GM10248 (cell line): Measurements from ENCODE around the gene CNTNAP2.

Experiments
- CTCF ChIA-PET: fragments of 300-600 bp; sonication (Branson Sonifier 250); formaldehyde crosslinking; extraction: SDS; loops from one replicate; lab custom pipeline; 2021; ENCODE audit warnings: antibody characterized with exemption; lab: Yijun Ruan, JAX
- POLR2A ChIA-PET: fragments of 350-650 bp; sonication (Branson Sonifier 250); formaldehyde crosslinking; extraction: SDS; loops from one replicate; lab custom pipeline; 2020; ENCODE audit warnings: antibody characterized with exemption; lab: Yijun Ruan, JAX
- DNase-seq: peaks from one replicate; pipeline ENCODE4 v3.0.0; 2012; ENCODE audit errors: extremely low spot score
- TF ChIP-seq, protein P1 (sequence below): IDR thresholded peaks from 2 replicates; pipeline ENCODE4 v1.5.1; 2012; ENCODE audit warnings: mild to moderate bottlenecking, low read depth; ENCODE audit errors: extremely low read depth, missing control alignments, control extremely low read depth

CNTNAP2 gene

DNA sequence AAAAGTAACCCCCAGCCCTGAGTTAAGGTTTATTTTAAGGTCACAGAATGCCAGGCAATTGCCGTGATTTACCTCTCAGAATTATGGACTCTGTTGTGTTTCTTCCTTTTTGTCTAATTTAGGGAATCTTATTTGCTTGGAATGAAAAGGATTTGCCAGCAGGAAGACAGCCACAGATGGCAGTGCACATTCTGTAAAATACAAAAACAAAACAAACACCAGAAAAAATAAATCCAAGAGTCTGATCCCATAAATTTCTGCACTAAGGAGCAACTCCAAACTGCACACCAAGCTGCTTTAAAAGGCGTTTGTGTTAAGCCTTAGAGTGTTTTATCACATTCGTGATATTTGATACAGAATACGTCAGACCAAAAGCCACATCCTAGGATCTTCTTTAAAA lies 2275.0 kb downstream of the CNTNAP2 start:
- ChIA-PET CTCF (interaction anchor here (0.6 kb wide), 1 partner anchor 217 kb away, joined by 3 read pairs; no protein-coding TSS in a partner anchor), POLR2A (no interaction called here)

DNA sequence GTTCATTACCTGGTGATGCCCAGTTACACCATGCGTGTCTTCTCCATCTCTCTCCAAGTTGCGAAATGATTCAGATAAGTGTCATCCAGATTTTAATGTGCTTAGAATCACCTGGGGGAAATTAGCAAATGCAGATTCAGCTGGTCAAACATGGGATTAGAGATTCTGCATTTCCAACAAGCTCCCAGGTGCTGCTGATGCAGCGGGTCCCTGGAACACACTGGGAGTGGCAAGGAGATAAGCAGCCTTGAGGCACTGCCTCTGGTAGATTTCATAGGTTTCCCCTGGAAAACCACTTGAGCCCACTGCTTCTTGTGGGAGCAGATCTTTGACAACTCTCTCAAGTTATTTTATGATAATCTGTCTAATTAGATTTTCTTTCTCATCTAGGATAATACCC lies 2278.0 kb downstream of the CNTNAP2 start:
- ChIA-PET CTCF (interaction anchor here (0.8 kb wide), 1 partner anchor 25 kb away, joined by 3 read pairs; no protein-coding TSS in a partner anchor), POLR2A (no interaction called here)
- no peak for DNase-seq
- TF ChIP-seq, protein P1, sequence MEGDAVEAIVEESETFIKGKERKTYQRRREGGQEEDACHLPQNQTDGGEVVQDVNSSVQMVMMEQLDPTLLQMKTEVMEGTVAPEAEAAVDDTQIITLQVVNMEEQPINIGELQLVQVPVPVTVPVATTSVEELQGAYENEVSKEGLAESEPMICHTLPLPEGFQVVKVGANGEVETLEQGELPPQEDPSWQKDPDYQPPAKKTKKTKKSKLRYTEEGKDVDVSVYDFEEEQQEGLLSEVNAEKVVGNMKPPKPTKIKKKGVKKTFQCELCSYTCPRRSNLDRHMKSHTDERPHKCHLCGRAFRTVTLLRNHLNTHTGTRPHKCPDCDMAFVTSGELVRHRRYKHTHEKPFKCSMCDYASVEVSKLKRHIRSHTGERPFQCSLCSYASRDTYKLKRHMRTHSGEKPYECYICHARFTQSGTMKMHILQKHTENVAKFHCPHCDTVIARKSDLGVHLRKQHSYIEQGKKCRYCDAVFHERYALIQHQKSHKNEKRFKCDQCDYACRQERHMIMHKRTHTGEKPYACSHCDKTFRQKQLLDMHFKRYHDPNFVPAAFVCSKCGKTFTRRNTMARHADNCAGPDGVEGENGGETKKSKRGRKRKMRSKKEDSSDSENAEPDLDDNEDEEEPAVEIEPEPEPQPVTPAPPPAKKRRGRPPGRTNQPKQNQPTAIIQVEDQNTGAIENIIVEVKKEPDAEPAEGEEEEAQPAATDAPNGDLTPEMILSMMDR: no peak

More for the DNA sequence above, 2275.0 kb downstream of the CNTNAP2 start:
- DNase-seq: no peak
- TF ChIP-seq, protein P1: no peak

DNA sequence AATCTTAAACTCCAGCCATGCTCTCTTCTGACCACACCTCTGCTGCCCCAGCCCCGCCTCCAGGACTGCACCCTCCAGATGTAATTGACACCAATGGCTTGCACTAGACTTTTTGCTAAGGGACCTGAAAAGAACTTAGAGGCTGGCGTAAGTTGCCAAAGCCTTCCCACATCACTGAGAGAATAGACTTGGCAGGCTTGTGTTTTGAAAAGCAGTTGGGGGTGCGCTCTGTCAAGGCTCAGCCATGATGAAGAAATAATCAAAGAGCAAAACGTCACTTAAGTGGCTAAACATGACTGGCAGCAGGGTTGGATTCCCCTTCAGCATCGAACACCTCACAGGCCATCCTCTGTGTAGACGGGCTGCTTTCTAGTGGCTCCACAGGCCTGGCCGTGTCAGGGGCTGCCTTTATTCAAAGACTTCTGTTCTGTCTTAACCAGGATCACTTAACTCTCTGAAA lies 2278.8 kb downstream of the CNTNAP2 start:
- TF ChIP-seq, protein P1: no peak
- ChIA-PET POLR2A (no interaction called here), CTCF (interaction anchor here (0.8 to 1.6 kb wide), 2 partner anchors 26 to 30 kb away, joined by 3 read pairs; no protein-coding TSS in a partner anchor)
- no peak for DNase-seq

DNA sequence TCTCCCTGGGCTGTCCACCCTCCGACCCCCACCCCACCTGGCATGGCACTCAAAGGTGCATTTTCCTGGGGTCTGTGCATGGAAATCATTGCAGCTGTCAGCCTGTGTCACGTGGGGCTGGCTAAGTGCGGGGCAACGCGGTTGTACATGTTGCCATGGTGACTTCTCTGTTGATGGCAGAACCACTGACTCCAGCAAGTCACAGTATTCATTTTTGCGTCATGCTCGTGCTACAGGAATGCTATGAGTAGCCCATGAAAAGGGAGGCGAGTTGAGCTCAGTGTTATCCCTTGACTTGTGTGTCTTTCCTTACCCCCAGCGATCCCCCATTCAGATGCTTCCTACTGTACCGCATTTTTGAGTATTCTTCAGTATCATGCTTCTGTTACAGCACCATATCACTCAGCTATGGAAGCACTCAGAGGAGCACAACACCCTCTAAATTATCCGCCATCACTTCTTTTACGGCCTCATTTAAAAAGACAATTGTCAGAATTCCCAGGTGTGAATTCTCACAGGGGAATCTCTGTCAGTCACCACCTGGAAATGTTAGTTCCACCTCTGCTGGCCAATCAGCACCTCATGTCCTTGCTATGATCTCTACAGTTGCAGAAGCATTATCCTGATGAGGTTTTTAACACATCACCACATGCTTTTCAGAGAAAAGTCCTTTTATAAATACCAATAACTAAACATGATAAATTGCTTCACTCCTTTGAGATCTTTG lies 2279.6 kb downstream of the CNTNAP2 start:
- no peak for DNase-seq
- ChIA-PET CTCF (interaction anchor here (1.1 to 1.6 kb wide), 3 partner anchors 18 to 29 kb away, joined by 3 read pairs; no protein-coding TSS in a partner anchor), POLR2A (no interaction called here)
- TF ChIP-seq, protein P1: no peak

DNA sequence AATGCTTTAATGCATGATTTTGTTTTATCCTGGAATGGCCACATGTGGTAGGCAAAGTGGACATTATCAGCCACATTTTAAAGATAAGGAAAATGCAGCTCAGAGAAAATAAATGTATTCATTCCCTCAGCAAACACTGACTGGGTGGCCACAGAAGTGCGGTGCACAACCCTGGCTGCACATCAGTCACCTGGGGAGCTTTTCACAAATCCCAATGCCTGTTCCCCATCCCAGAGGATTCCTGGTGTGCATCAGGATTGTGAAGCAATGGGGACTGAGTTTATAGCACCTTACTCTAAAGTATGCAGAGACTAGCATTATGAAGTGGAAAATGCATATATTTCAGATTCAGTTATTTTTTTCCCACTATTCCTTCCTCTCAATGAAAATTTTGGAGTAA lies 2280.5 kb downstream of the CNTNAP2 start:
- no peak for DNase-seq
- POLR2A ChIA-PET: no interaction called here
- CTCF ChIA-PET: interaction anchor here (1.1 to 1.6 kb wide), 4 partner anchors 10 to 28 kb away, joined by 3 to 5 read pairs (median 3); no protein-coding TSS in a partner anchor
- TF ChIP-seq, protein P1: no peak

DNA sequence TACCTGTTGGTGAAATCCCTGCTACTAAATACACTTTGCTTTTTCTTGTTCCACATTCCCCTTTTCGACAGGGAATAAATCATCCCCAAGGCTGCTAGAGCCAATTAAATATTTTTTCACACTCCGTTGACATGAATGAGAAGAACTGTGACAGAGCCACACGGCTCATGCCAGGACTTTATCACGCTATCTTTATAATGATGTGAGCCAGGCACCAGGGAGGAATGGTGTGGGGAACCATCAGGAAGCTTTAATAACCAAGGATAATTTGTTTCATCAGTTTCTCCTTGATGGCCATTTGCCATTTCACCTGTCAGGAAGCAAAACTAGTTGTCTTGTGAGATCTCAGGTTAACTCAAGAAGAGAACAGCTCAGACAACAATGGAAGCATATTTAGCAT lies 2280.9 kb downstream of the CNTNAP2 start:
- CTCF ChIA-PET: interaction anchor here (0.9 to 1.3 kb wide), 2 partner anchors 11 to 135 kb away, joined by 4 to 5 read pairs; no protein-coding TSS in a partner anchor
- TF ChIP-seq, protein P1: no peak
- DNase-seq: no peak
- POLR2A ChIA-PET: no interaction called here
